ENCODE results near the gene SLC8B1.

The SLC8B1 gene

GRCh38 chr12:113334786-113335539, at the start of gene SLC8B1:
SLC8B1 (minus strand) TSS chr12:113335109; CDS start chr12:113332878, 2,231 bp downstream.
- DNase-seq = peak; percentile 91 to 92

GRCh38 chr12:113382206-113382605, 47.3 kb upstream of the SLC8B1 start:
- DNase-seq = no peak

- no peak for DNase-seq
Measured at GRCh38 chr12:113381220-113381619, 46.3 kb upstream of the SLC8B1 start.

DNA sequence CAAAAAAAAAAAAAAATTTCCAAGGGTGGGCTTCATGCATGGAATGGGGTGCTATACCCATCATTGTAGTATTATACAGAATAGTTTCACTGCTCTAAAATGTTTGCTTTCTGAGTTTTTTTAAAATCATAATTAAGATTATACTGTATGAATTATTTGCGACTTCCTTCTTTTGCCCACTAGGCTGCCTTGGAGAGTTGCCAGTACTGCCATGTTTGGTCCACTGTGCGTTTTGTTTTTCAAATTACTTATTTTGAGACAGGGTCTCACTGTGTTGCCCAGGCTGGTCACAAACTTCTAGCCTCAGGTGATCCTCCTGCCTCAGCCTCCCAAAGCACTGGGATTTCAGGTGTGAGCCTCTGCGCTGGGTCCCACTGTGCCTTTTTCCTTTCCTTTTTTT, 43.4 kb upstream of the SLC8B1 start:
- DNase-seq = no peak

GRCh38 chr12:113374823-113375428, 40.0 kb upstream of the SLC8B1 start:
- no peak for DNase-seq

- DNase-seq = no peak
Measured at GRCh38 chr12:113373969-113374368, 39.1 kb upstream of the SLC8B1 start.

DNA sequence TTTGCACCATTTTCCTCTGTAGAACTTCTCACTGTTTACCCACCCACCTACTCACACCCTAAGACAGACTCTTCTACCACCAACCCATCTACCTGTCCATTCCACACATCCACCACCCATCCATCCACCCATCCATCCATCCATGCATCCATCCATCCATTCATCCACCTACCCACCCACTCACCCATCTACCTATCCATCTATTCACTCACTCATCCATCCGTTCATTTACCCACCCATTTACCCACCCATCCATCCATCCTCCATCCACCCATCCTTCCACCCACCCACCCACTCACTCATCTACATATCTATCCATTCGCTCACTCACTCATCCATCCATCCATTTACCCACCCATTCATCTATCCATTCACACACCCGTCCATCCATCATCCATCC, 38.5 kb upstream of the SLC8B1 start:
- no peak for DNase-seq

DNA sequence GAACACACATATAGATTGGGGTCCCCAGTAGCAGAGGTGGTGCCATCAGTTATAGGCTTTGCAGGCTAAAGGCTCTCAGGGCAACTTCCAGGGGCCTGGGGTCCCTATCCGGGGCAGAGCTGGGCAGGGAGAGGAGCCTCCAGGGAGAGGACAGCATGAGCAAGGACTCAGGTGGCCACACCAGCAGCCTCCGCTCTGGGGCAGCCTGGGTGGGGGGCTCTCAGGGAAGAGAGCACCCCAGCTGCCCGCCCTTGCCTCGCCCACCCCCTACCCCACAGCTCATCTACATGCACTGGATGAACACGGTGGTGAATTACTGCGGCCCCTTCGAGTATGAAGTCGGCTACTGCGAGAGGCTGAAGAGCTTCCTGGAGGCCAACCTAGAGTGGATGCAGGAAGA, 37.5 kb upstream of the SLC8B1 start:
- DNase-seq = no peak

DNA sequence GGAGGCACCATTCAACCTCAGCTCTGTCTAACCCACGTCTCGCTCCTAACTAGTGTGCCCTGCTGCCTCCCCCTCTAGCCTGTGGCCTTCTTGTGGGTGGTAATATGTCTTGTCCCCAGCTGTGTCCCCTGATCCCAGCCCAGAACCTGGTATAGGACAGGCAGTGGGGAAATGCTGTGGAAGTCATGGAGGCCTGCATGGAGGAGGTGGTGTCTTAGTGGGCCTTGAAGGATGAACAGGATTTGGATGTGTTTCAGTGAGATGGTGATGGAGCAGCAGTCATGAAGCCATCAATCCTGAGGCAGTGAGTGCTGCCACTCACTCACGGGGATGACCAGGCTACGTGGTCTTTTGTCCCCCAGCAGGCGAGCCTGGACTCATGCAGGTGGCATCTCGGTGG, 36.9 kb upstream of the SLC8B1 start:
- no peak for DNase-seq

- no peak for DNase-seq
Measured at GRCh38 chr12:113370923-113371682, 36.2 kb upstream of the SLC8B1 start.

GRCh38 chr12:113369391-113369985, 34.6 kb upstream of the SLC8B1 start:
- DNase-seq = no peak

GRCh38 chr12:113368331-113368730, 33.4 kb upstream of the SLC8B1 start:
- no peak for DNase-seq

- no peak for DNase-seq
Measured at GRCh38 chr12:113366827-113367226, 31.9 kb upstream of the SLC8B1 start.

DNA sequence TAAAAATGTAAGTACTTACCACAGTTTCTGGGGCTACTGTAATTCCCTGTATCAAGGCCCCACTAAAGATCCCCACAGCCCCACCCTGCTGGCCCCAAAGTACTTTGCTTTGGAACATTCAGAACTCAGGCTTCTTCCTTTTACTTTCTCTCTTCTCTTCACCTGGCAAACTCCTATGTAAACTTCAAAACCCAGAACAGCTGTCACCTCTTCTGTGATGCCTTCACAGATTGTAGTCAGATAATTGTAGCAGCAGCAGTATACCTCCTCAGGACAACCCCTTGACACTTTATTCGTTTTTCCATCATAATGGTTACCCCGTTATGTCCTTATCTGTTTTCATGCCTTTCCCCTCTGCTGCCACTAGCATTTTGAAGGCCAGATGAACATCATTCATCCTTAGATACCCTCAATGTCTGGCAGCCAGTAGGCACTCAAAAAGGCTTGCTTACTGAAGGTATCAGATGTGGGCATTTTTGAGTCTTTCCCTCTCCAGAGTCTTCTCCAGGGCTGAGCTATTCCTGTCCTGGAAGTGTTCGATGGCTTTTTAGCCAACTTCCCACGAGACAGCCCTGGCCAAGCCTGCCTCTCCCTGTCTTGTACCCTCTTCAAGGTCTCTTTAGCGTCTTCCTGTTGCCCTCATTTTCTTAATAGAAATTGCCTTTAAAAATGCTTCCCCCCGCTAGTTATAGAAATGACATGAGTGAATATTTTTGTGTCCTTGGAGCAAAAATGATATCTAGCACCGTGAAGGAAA, 30.9 kb upstream of the SLC8B1 start:
- DNase-seq = no peak

DNA sequence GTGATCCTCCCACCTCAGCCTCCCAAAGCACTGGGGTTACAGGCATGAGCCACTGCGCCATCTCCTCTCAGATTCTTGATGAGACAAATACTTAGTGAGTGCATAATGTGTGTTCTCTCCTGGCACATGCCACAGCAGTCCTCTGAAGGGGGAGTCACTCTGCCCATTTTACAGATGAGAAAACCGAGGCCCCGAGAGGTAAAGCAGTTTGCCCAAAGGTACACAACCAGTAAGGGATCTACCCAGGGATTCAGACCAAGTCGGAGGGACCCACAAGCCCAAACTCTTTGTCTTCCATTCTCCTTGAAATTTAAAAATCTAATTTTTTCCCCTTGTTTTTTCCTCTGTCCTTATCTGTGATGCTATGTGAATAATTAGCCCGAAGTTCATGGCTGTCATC, 29.8 kb upstream of the SLC8B1 start:
- no peak for DNase-seq

DNA sequence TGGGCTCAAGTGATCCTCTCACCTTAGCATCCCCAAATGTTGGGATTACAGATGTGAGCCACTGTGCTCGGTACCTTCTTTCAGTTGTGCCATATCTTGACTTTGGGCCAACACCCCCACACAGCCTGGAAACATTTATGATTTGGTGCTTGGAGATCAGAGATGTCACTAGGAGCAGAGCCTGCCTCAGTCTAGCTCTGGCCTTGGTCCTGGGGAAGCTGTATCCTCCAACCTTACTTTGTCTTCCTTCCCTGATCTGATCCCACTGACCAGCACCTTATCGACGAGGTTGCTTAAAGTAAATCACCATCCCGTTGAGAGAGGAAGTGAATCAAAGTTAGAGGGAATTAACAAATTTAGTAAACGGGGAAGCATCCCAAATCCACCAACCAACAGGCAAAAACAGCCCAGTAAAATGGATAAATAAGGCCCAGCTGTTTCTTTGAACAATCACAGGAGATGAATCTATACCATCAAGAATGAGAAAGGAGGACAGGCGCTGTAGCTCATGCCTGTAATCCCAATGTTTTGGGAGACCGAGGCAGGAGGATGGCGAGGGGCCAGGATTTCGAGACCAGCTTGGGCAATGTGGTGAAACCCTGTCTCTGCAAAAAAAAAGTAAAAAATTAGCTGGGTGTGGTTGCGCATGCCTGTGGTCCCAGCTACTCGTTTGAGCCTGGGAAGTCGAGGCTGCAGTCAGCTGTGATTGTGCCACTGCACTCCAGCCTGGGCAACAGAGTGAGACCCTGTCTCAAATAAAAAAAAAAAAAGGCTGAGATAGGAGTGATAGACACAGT, 26.9 kb upstream of the SLC8B1 start:
- no peak for DNase-seq

GRCh38 chr12:113359939-113360748, 25.2 kb upstream of the SLC8B1 start:
- DNase-seq = no peak

DNA sequence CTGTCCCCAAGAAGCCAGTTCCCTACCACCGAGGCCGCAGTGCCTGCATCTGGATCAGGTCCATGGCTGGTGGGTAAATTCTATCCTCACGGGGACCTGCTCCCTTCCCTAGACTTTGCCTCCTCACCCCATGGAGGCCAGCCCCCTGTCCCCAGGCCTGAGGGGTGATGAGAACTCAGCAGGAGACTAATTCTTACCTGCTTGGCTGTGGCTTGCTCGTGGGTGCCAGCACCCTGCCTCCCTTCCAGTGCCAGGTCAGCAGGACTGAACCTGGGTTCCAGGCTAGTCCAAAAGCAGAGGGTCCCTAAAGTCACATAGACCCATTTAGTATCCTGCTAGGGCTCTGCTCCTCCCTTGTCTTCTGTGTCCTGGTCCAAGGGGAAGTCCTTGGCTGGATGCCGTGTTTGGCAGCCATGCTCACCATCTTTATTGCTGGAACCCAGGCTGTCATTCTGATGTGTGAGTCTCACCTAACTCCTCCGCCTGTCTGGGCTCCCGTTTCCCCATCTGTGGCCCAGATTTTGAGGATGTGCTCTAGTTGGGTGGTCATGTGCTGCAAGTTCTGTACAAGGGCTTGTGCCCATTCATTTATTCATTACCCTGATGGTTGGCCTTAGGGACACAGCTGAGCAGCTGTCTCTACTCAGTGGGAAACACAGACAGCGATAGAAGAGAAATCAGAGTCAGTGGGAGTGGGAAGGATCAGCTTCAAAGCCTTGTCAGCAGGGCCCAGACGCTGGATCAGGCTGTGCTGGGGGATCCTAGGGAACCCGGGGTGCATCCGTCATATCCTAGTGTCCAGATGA, 24.4 kb upstream of the SLC8B1 start:
- DNase-seq = no peak

DNA sequence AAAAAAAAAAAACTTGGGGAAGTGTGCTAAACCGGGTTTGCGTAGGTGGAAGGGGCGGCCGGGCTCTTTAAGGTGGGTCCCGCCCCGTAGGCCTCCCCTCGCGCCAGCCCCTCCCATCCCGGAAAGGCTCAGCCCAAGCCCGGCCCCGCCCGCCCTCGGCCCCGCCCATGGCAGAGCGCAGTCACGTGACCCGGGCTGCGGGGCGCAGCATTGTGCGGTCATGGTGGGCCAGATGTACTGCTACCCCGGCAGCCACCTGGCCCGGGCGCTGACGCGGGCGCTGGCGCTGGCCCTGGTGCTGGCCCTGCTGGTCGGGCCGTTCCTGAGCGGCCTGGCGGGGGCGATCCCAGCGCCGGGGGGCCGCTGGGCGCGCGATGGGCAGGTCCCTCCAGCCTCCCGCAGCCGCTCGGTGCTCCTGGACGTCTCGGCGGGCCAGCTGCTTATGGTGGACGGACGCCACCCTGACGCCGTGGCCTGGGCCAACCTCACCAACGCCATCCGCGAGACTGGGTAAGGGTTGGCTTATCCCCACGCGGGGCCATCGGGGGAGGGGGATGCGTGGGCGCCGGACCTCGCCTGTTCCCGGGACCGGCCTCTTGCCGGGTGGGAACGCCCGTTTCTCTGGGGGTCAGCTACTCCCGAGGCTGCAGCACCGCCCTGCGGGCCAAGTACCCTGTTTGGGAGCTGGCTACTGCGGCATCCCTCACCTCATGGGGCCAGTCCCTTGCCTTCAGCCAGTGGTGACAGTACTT, 23.6 kb upstream of the SLC8B1 start, which contains the start of gene PLBD2:
Gene PLBD2 (plus strand): TSS at position 207 of the 752 bp plus-strand sequence. CDS start 14 bp downstream, at position 221.
- DNase-seq = peak; percentile 94 to 95
